ENCODE measurements around the gene PNMA6E.

Gene PNMA6E

GRCh38 chrX:153434801-153435200, 33.7 kb upstream of the PNMA6E start:
- no peak for DNase-seq

- no peak for DNase-seq
Measured at GRCh38 chrX:153433781-153434285, 32.7 kb upstream of the PNMA6E start.

GRCh38 chrX:153433161-153433680, 32.1 kb upstream of the PNMA6E start:
- no peak for DNase-seq

- DNase-seq = no peak
Measured at GRCh38 chrX:153430796-153431195, 29.6 kb upstream of the PNMA6E start.

GRCh38 chrX:153426204-153426603, 25.1 kb upstream of the PNMA6E start:
- DNase-seq = no peak

GRCh38 chrX:153423652-153424051, 22.5 kb upstream of the PNMA6E start:
- DNase-seq = no peak

- DNase-seq = no peak
Measured at GRCh38 chrX:153421856-153422255, 20.7 kb upstream of the PNMA6E start.

- no peak for DNase-seq
Measured at GRCh38 chrX:153420851-153421599, 19.9 kb upstream of the PNMA6E start.

GRCh38 chrX:153417637-153418036, 16.5 kb upstream of the PNMA6E start:
- DNase-seq = no peak

- no peak for DNase-seq
Measured at GRCh38 chrX:153416781-153417450, 15.8 kb upstream of the PNMA6E start.

GRCh38 chrX:153414856-153415510, 13.8 kb upstream of the PNMA6E start:
- DNase-seq = no peak

- DNase-seq = no peak
Measured at GRCh38 chrX:153413731-153414130, 12.6 kb upstream of the PNMA6E start.

- DNase-seq = no peak
Measured at GRCh38 chrX:153412746-153413720, 11.9 kb upstream of the PNMA6E start.

GRCh38 chrX:153411988-153412574, 10.9 kb upstream of the PNMA6E start:
- DNase-seq = no peak

- peak; percentile 21 to 34 for DNase-seq
Measured at GRCh38 chrX:153411255-153411987, 10.3 kb upstream of the PNMA6E start, which contains the start of gene ZFP92. TSS of gene ZFP92 (plus strand) at chrX:153411472. CDS start at chrX:153418323, 6,851 bp downstream.

GRCh38 chrX:153410888-153411254, 9.7 kb upstream of the PNMA6E start:
- DNase-seq = no peak

GRCh38 chrX:153410373-153410772, 9.2 kb upstream of the PNMA6E start:
- DNase-seq = no peak

- no peak for DNase-seq
Measured at GRCh38 chrX:153409414-153410101, 8.4 kb upstream of the PNMA6E start.

GRCh38 chrX:153408871-153409351, 7.8 kb upstream of the PNMA6E start:
- DNase-seq = no peak

GRCh38 chrX:153408221-153408721, 7.1 kb upstream of the PNMA6E start:
- DNase-seq = no peak
